Lower leg skin (tissue), 3 donors: Measurements from ENCODE around the gene CPXM2.

Experiments
- POLR2A ChIP-seq, 2 donors: fragments of 450-650 bp; IDR thresholded peaks; one replicate each; pipeline ENCODE4 v1.6.1; 2016 to 2017; ENCODE audit warnings: antibody characterized with exemption in 2 of 2, mild to moderate bottlenecking in 1 of 2, moderate library complexity in 1 of 2
- TF ChIP-seq, protein P1 (sequence below), 3 donors: fragments of 450-650 bp; IDR thresholded peaks; one replicate each; pipeline ENCODE4 v1.5.1; 2016; ENCODE audit warnings: antibody characterized with exemption in 3 of 3, mild to moderate bottlenecking in 3 of 3, moderate library complexity in 2 of 3

DNA sequence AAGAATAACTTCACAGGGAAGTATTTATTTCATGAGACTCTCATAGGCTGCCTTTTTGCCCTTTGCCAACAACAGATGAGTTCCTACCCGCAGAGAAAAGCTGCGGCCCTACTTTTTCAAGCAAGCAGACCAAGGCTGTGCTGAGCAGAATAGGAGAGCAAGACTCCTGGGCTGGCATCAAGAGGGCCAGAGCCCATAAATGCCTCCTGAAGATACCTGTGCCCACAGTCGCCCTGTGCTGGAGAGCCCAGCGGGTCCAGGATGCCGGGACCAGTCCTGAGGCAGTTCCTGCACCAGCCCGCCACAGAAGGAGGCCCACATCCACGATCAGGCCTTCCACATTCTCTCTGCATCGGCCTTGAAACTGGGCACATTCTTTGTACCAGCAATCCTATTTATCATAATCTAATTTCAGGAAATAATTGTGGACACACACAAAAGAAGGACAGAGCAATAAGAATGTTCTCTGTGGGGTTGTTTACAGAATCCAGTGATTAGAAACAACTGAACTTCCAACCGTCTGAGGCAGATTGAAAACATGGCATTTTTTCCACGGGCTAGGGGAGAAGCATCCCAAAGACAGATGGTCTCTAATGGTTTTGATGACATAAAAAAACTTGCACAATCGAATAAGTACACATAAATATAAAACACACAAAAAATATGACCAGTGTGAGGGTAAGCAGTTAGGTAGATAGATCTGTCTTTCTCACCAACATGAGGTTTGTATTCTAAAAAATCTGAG is 95.6 kb downstream of the CPXM2 start:
- TF ChIP-seq, protein P1, sequence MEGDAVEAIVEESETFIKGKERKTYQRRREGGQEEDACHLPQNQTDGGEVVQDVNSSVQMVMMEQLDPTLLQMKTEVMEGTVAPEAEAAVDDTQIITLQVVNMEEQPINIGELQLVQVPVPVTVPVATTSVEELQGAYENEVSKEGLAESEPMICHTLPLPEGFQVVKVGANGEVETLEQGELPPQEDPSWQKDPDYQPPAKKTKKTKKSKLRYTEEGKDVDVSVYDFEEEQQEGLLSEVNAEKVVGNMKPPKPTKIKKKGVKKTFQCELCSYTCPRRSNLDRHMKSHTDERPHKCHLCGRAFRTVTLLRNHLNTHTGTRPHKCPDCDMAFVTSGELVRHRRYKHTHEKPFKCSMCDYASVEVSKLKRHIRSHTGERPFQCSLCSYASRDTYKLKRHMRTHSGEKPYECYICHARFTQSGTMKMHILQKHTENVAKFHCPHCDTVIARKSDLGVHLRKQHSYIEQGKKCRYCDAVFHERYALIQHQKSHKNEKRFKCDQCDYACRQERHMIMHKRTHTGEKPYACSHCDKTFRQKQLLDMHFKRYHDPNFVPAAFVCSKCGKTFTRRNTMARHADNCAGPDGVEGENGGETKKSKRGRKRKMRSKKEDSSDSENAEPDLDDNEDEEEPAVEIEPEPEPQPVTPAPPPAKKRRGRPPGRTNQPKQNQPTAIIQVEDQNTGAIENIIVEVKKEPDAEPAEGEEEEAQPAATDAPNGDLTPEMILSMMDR (IDR thresholded peaks at IDR 0.05), result no peak
- TF ChIP-seq POLR2A (IDR thresholded peaks at IDR 0.05), result no peak
